ENCODE data around the gene C2orf92.

The C2orf92 gene

GRCh38 chr2:97662895-97663625, 6.5 kb upstream of the C2orf92 start:
- Histone ChIP-seq H3K4me1 (ENCODE audit: low read length) (peaks cover 9% of the 10 kb centered on the region; the same call in 1 of the 2 replicates), H3K27me3 (replicated peaks; ENCODE audit: insufficient read depth, low read length) (no peaks in the 10 kb centered on the region), H2AFZ (ENCODE audit: low read length) (peak overlapping the region; percentile 29), H3F3A (ENCODE audit: insufficient read depth, low read length) (peaks cover 10% of the 10 kb centered on the region; the same call in 1 of the 2 replicates), H3K9me3 (replicated peaks; ENCODE audit: insufficient read depth, low read length) (no peaks in the 10 kb centered on the region), H3K4me2 (ENCODE audit: low read depth, low read length) (peak overlapping the region; percentile 78), H3K36me3 (replicated peaks; ENCODE audit: insufficient read depth, low read length) (0 out of 2 replicates have a peak, but pooled peaks cover 5% of the 10 kb centered on the region), H3K4me3 (ENCODE audit: low read length) (peak overlapping the region; percentile 86), H3K9me2 (replicated peaks; ENCODE audit: insufficient read depth, low read length) (no peaks in the 10 kb centered on the region), H4K20me1 (ENCODE audit: insufficient read depth, low read length) (no peaks in the 10 kb centered on the region), H3K79me2 (ENCODE audit: low read length) (peaks cover 38% of the 10 kb centered on the region), H3K9ac (ENCODE audit: low read length) (peak overlapping the region; percentile 83), H3K27ac (ENCODE audit: low read length) (peak overlapping the region; percentile 51; the same call in 1 of the 2 replicates)
- peak; percentile 83 for DNase-seq
- TF ChIP-seq EZH2 (optimal IDR thresholded peaks at IDR 0.05; ENCODE audit: low read depth, low read length) (no peak), EZH2phosphoT487 (IDR thresholded peaks at IDR 0.05; ENCODE audit: low read length) (no peak)
- TF ChIP-seq, protein P1, sequence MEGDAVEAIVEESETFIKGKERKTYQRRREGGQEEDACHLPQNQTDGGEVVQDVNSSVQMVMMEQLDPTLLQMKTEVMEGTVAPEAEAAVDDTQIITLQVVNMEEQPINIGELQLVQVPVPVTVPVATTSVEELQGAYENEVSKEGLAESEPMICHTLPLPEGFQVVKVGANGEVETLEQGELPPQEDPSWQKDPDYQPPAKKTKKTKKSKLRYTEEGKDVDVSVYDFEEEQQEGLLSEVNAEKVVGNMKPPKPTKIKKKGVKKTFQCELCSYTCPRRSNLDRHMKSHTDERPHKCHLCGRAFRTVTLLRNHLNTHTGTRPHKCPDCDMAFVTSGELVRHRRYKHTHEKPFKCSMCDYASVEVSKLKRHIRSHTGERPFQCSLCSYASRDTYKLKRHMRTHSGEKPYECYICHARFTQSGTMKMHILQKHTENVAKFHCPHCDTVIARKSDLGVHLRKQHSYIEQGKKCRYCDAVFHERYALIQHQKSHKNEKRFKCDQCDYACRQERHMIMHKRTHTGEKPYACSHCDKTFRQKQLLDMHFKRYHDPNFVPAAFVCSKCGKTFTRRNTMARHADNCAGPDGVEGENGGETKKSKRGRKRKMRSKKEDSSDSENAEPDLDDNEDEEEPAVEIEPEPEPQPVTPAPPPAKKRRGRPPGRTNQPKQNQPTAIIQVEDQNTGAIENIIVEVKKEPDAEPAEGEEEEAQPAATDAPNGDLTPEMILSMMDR (IDR thresholded peaks at IDR 0.05; ENCODE audit: low read length), result no peak

- Histone ChIP-seq H2AFZ (ENCODE audit: low read length) (peak overlapping the region; percentile 29; the same call in 1 of the 2 replicates), H3K27me3 (replicated peaks; ENCODE audit: insufficient read depth, low read length) (no peaks in the 10 kb centered on the region), H3K27ac (ENCODE audit: low read length) (peak overlapping the region; percentile 51; the same call in 1 of the 2 replicates), H3K4me1 (ENCODE audit: low read length) (peaks cover 9% of the 10 kb centered on the region; the same call in 1 of the 2 replicates), H3K36me3 (replicated peaks; ENCODE audit: insufficient read depth, low read length) (0 out of 2 replicates have a peak, but pooled peaks cover 2% of the 10 kb centered on the region), H4K20me1 (ENCODE audit: insufficient read depth, low read length) (no peaks in the 10 kb centered on the region), H3K9me2 (replicated peaks; ENCODE audit: insufficient read depth, low read length) (no peaks in the 10 kb centered on the region), H3K9me3 (replicated peaks; ENCODE audit: insufficient read depth, low read length) (no peaks in the 10 kb centered on the region), H3K79me2 (ENCODE audit: low read length) (peaks cover 38% of the 10 kb centered on the region), H3K4me3 (ENCODE audit: low read length) (peak overlapping the region; percentile 86), H3F3A (ENCODE audit: insufficient read depth, low read length) (peaks cover 10% of the 10 kb centered on the region; the same call in 1 of the 2 replicates), H3K4me2 (ENCODE audit: low read depth, low read length) (peak overlapping the region; percentile 78; the same call in 1 of the 2 replicates), H3K9ac (ENCODE audit: low read length) (peak overlapping the region; percentile 83)
- TF ChIP-seq, protein P1 (IDR thresholded peaks at IDR 0.05; ENCODE audit: low read length), result no peak
- TF ChIP-seq EZH2 (optimal IDR thresholded peaks at IDR 0.05; ENCODE audit: low read depth, low read length) (no peak), EZH2phosphoT487 (IDR thresholded peaks at IDR 0.05; ENCODE audit: low read length) (no peak)
- no peak for DNase-seq
Measured at GRCh38 chr2:97663626-97663961, 5.9 kb upstream of the C2orf92 start.

DNA sequence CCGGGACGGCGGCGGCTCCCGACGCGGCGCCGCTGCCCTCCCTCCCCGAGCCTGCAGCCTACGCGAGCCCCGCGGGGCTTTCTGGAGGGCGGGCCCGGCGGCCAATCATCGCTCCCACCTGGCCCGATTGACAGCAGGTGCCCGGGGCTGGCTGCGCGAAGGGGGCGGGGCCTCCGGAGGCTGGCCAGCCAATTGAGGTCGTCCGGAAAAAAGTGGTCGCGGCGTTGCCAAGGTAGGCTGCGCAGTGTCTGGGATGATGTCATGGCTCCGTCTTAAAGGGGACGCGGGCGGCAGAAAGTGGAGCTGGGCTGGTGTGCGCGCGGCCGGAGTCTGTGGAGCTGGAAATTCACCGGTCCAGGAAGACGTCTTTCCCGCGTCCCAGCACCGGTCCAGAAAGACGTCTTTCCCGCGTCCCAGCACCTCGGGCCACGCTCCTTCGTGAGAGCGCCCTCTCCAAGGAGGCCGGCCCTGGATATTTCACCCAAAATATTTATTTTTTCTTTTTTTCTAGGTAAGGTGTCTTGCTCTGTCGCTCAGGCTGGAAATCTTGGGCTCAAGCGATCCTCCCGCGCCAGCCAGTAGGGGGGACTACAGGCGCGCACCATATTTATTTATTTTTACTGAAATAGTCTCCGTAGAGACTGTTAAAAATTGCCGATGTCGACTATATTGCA, 5.4 kb upstream of the C2orf92 start, which contains the start of gene ACTR1B:
TSS of gene ACTR1B (minus strand) at position 83 of the 674 bp plus-strand sequence. CDS start 154 bp downstream, outside the sequence.
- H2AFZ ChIP-seq (ENCODE audit: low read length), result peak within 1 kb of the TSS; percentile 96
- no peaks in the 10 kb centered on the region for H3K27me3 ChIP-seq (replicated peaks; ENCODE audit: insufficient read depth, low read length)
- no peaks in the 10 kb centered on the region for H3K9me3 ChIP-seq (replicated peaks; ENCODE audit: insufficient read depth, low read length)
- peak within 1 kb of the TSS; percentile 86 for H3K4me3 ChIP-seq (ENCODE audit: low read length)
- H3K4me1 ChIP-seq (ENCODE audit: low read length), result peaks cover 9% of the 10 kb centered on the region; the same call in 1 of the 2 replicates
- no peaks in the 10 kb centered on the region for H3K36me3 ChIP-seq (replicated peaks; ENCODE audit: insufficient read depth, low read length)
- H3K9ac ChIP-seq (ENCODE audit: low read length), result peak within 1 kb of the TSS; percentile 96
- H3K4me2 ChIP-seq (ENCODE audit: low read depth, low read length), result peak within 1 kb of the TSS; percentile 78
- peaks cover 10% of the 10 kb centered on the region; the same call in 1 of the 2 replicates for H3F3A ChIP-seq (ENCODE audit: insufficient read depth, low read length)
- H3K9me2 ChIP-seq (replicated peaks; ENCODE audit: insufficient read depth, low read length), result no peaks in the 10 kb centered on the region
- peaks cover 38% of the 10 kb centered on the region for H3K79me2 ChIP-seq (ENCODE audit: low read length)
- TF ChIP-seq, protein P1 (IDR thresholded peaks at IDR 0.05; ENCODE audit: low read length), result peak; percentile 60
- TF ChIP-seq EZH2 (optimal IDR thresholded peaks at IDR 0.05; ENCODE audit: low read depth, low read length), result no peak
- peak within 1 kb of the TSS; percentile 96 for H3K27ac ChIP-seq (ENCODE audit: low read length)
- DNase-seq, result peak; percentile 99
- no peaks in the 10 kb centered on the region for H4K20me1 ChIP-seq (ENCODE audit: insufficient read depth, low read length)
